HuH-7.5 (cell line): ENCODE results near the gene FMO4.
"Not testable (repeated sequence)": the region's sequence is repeated elsewhere in the genome, so short reads cannot be mapped to it uniquely, and the experiment has no call there.

Experiments
- DNase-seq: peaks from one replicate; pipeline ENCODE4 v3.0.0; 2011; ENCODE audit warnings: low spot score

Gene FMO4

DNA sequence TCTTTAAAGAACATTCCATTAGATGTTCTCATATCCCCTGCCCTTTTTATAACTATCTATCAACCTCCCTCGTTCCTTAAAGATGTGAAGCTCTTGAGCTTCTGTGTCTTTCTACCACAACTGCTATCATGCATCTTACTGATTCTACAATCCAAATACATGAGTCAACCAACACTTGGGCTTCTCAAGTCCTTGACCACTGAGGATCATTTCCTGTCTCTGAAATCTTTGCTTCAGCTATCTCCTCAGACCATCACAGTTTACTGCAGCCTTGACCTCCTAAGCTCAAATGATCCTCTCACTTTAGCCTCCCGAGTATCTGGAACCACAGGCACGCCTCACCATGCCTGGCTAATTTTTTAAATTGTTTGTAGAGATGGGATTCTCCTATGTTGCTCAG is 75.2 kb downstream of the FMO4 start:
- DNase-seq: no peak

DNA sequence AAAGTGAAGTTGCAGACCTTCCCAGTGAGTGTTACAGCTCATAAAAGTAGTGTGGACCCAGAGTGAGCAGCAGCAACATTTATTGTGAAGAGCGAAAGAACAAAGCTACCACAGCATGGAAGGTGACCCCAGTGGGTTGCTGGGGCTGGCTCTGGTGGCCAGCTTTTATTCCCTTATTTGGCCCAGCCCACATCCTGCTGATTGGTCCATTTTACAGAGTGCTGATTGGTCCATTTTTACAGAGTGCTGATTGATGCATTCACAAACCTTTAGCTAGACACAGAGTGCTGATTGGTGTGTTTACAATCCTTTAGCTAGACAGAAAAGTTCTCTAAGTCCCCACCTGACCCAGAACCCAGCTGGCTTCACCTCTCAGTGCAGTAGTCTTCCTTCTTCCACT is 76.8 kb downstream of the FMO4 start:
- DNase-seq: not testable (repeated sequence)
